HG03442 (cell line): Measurements from ENCODE around the gene PRAMEF14.
"Not testable (repeated sequence)": the region's sequence is repeated elsewhere in the genome, so short reads cannot be mapped to it uniquely, and the experiment has no call there.

ENCODE experiments used
- ATAC-seq: cut with Tn5 transposase; IDR thresholded peaks from one replicate; pipeline ENCODE4 v1.9.1; 2021; ENCODE audit warnings: mild to moderate bottlenecking, moderate library complexity; ENCODE audit not compliant: unreplicated experiment

PRAMEF14 gene, protein sequence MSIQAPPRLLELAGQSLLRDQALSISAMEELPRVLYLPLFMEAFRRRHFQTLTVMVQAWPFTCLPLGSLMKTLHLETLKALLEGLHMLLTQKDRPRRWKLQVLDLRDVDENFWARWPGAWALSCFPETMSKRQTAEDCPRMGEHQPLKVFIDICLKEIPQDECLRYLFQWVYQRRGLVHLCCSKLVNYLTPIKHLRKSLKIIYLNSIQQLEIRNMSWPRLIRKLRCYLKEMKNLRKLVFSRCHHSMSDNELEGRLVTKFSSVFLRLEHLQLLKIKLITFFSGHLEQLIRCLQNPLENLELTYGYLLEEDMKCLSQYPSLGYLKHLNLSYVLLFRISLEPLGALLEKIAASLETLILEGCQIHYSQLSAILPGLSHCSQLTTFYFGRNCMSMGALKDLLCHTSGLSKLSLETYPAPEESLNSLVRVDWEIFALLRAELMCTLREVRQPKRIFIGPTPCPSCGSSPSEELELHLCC

GRCh38 chr1:13347034-13347433, at the start of gene PRAMEF14:
PRAMEF14 (minus strand) TSS chr1:13347134; CDS start chr1:13345314, 1,820 bp downstream.
- ATAC-seq: not testable (repeated sequence)

- not testable (repeated sequence) for ATAC-seq
These were observed 48.4 kb upstream of the PRAMEF14 start for GRCh38 chr1:13395311-13395710.

- not testable (repeated sequence) for ATAC-seq
These were observed 47.8 kb upstream of the PRAMEF14 start for GRCh38 chr1:13394761-13395160.

DNA sequence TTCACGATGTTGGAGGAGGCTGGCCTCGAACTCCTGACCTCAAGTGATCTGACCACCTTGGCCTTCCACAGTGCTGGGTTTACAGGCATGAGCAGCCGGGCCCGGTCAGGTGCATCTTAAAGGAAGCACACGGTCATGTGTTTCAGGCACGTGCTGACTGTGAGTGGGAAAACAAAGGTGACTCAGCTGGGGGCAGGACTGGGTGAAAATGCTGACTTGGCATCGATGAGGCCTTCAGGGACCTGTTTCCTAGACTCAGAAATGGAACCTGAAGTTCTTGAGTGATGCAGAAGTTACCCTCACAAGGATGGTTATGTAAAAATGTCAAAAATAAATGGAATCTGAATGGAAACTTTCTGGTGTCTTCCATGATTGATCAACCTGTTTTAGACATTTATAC, 46.1 kb upstream of the PRAMEF14 start:
- not testable (repeated sequence) for ATAC-seq

- not testable (repeated sequence) for ATAC-seq
These were observed 42.4 kb upstream of the PRAMEF14 start, which contains the start of gene PRAMEF17 for GRCh38 chr1:13389332-13389731. PRAMEF17 (plus strand) TSS chr1:13389632; CDS start chr1:13389658, 26 bp downstream.

GRCh38 chr1:13380380-13380779, 33.4 kb upstream of the PRAMEF14 start:
- not testable (repeated sequence) for ATAC-seq

DNA sequence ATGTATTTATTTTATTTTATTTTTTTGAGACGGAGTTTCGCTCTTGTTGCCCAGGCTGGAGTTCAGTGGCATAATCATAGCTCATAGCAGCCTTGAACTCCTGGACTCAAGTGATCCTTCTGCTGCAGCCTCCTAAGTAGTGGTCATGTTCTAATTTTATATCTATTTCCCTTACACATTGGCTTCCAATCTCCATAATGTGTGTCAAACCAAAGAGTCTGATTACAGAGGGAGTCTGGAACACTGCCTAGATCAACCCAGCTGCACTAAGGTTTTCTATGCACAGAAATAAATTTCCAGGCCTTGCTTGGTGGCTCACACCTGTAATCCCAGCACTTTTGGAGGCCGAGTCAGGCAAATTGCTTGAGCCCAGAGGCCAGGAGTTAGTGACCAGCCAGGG, 32.0 kb upstream of the PRAMEF14 start:
- not testable (repeated sequence) for ATAC-seq

DNA sequence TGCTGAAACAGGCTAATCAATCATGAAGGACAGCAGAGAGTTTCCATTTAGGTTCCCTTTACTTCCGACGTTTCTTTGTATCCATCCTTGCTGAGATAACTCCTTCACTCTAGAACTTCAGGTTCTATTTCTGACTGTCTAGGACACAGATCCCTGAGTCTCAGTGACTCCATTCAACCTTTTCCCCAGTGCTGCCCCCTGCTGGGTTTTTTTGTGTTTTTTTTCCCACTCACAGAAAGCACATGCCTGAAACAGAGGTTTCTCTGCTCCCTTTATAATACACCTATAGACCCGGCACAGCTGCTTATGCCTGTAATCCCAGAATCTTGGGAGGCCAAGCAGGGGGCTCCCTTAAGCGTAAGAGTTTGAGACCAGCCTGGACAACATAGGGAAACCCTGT, 21.6 kb upstream of the PRAMEF14 start:
- not testable (repeated sequence) for ATAC-seq

- ATAC-seq: not testable (repeated sequence)
These were observed 19.6 kb upstream of the PRAMEF14 start for GRCh38 chr1:13366536-13366935.

- not testable (repeated sequence) for ATAC-seq
These were observed 18.0 kb upstream of the PRAMEF14 start for GRCh38 chr1:13364928-13365327.

DNA sequence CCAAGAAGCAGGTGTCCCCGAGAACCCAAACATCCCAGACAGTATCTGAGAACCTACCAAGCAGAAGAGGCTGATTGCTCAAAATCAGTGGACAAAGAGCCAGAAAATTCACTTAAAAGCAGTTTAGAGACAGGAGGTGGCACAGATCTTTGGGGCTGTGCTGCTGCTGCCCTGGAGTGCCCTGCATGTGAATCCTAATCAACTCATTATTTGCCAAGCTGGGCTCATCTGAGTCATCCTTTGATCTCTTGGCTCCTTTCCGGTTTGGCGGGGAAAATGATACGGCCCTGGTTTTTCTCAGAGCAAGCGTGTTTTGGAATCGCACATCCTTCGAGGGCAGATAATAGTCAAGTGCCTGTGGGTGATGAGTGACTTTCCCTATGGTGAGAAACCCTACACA, 15.4 kb upstream of the PRAMEF14 start:
- not testable (repeated sequence) for ATAC-seq

GRCh38 chr1:13356774-13357173, 9.8 kb upstream of the PRAMEF14 start:
- not testable (repeated sequence) for ATAC-seq

DNA sequence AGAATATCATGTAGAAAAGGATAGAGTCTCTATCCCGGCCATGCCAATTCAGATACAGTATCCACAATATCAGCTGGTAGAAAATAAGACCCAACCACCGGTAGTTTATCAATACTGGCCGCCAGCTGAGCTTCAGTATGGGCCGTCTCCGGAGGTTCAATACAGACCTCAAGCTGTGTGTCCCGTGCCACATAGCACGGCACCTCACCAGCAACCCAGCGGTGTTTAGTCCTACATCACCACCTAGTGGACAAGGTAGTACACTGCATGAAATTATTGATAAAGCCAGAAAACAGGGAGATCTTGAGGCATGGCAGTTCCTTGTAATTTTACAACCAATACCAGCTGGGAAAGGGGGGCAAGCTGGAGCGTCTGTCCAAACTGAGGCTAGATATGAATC, 7.5 kb upstream of the PRAMEF14 start:
- not testable (repeated sequence) for ATAC-seq

DNA sequence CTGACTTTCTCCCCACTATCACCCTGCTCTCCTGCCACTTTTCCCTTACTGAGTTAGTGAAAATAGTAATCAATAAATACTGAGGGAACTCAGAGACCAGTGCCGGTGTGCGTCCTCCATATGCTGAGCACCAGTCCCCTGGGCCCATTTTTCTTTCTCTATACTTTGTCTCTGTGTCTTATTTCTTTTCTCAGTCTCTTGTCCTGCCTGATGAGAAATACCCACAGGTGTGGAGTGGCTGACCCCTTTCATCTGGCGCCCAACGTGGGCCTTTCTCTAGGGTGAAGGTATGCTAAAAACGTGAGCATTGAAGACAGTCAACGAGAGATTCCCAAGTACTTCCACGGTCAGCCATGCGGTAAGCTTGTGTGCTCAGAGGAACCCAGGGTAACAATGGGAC, 6.5 kb upstream of the PRAMEF14 start:
- not testable (repeated sequence) for ATAC-seq

- not testable (repeated sequence) for ATAC-seq
These were observed 4.4 kb downstream of the PRAMEF14 start for GRCh38 chr1:13342496-13342895.

GRCh38 chr1:13315281-13315680, 31.7 kb downstream of the PRAMEF14 start, which contains the start of gene PRAMEF15:
PRAMEF15 (plus strand) TSS chr1:13315581; CDS start chr1:13318408, 2,827 bp downstream.
- not testable (repeated sequence) for ATAC-seq

DNA sequence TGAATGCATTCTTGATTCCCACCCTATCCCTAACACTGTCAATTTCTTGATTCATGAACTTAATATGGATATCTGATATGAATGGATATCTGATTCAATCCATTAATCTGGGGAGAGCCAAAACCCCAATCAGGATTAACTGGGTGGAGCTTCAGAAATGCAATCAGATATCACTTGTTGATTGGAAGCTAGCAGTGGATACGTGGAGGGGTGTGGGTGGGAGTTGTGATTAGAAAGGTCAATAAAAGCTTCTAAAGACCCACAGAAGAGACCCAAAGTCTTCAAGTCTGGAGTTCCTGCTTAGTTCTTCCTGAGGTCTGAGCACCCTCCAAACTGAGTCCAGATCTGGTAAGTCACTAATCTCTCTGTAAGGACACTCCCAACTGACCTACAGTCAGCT, 43.7 kb downstream of the PRAMEF14 start, which contains the start of gene PRAMEF33:
Gene PRAMEF33 (plus strand): TSS at position 301 of the 400 bp plus-strand sequence. CDS start 2,416 bp downstream, outside the sequence.
- not testable (repeated sequence) for ATAC-seq

- ATAC-seq: not testable (repeated sequence)
These were observed 44.7 kb downstream of the PRAMEF14 start for GRCh38 chr1:13302197-13302596.

DNA sequence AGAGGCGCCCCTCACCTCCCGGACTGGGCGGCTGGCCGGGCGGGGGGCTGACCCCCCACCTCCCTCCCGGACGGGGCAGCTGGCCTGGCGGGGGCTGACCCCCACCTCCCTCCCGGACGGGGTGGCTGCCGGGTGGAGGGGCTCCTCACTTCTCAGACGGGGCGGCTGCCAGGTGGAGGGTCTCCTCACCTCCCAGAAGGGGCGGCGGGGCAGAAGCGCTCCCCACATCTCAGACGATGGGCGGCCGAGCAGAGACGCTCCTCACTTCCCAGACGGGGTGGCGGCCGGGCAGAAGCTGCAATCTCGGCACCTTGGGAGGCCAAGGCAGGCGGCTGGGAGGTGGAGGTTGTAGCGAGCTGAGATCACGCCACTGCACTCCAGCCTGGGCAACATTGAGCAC, 48.2 kb downstream of the PRAMEF14 start:
- ATAC-seq: not testable (repeated sequence)

GRCh38 chr1:13297216-13297931, 49.6 kb downstream of the PRAMEF14 start:
- ATAC-seq: not testable (repeated sequence)
